GM21737 (cell line): ENCODE measurements around the gene ARHGAP4.

ENCODE experiments used
- ATAC-seq: cut with Tn5 transposase; IDR thresholded peaks from one replicate; pipeline ENCODE4 v1.9.1; 2021; ENCODE audit warnings: mild to moderate bottlenecking, moderate library complexity; ENCODE audit not compliant: unreplicated experiment

The ARHGAP4 gene

DNA sequence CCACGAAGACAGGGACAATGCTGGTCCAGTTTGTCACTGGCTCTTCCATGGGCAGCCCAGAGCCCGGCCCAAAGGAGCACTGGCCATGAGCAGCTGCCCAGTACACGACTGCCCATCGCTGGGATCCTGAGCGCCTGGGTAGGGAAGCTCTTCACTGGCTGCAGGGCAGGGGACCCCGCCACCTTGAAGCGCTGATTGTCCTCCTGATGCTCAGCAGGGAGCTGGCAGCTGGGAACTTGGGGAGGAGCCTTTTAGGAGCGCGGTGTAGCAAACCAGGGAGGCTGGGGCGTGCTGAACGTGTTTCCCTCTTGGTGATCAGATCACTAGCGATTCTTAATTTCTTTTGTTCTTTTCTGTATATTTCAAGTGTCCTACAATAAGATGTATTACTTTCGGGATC lies 41.9 kb downstream of the ARHGAP4 start:
- ATAC-seq = no peak

GRCh38 chrX:153883163-153883843 lies 42.8 kb downstream of the ARHGAP4 start:
- ATAC-seq = no peak

- no peak for ATAC-seq
Measured at GRCh38 chrX:153882557-153882956, 43.5 kb downstream of the ARHGAP4 start.

DNA sequence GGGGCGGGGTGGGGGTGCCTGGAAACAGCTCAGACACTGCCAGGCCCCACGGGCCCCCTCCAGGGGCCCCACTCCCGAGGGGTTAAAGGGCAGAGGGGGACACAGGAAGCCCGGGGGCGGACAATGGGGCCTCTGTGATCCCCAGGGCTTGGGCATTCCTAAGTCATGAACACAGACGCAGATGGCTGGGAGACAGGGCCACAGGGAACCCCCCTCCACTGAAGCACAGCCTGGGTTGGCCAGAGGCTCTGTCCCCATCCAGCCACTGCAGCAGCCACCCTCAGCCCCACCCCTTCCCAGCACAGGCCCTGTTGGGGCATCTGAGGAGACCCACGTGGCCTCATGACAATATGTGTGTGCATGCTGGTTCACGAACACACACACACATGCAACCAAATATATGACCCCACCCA lies 44.0 kb downstream of the ARHGAP4 start:
- no peak for ATAC-seq

- ATAC-seq = no peak
Measured at GRCh38 chrX:153881281-153881680, 44.8 kb downstream of the ARHGAP4 start.

- no peak for ATAC-seq
Measured at GRCh38 chrX:153880440-153880815, 45.6 kb downstream of the ARHGAP4 start.

DNA sequence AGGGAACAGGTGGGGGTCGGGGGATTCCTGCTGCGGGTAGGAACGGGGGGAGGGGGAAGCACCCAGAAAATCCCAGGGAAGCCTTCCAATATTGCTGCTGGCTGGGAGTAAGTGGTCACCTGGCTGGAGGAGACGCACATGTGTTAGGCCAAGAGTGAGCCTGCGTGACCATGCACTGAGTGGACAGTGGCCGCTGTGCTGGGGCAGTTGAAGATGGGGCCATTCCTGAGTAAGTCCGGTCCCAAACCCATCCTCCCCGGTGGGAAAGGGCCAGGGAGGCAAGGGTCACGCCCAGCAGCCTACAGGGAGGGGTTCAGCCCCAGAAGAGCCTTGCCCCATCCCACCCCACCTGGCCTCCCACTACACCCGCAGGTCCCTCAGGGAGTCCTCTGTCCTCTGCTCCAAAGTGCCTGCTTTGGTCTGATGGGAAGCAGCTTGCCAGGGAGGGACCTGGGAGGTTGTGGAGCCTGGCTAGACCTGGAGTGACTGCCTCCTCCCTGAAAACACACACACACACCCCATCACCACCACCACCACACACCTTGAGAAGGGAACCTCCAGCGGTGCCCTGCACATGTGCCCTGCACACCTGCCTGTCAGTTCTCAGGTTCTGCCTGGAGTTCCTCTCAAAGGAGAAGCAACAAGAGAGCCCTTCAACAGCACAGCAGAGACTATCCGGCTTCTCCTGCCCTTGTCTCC lies 46.2 kb downstream of the ARHGAP4 start:
- no peak for ATAC-seq

DNA sequence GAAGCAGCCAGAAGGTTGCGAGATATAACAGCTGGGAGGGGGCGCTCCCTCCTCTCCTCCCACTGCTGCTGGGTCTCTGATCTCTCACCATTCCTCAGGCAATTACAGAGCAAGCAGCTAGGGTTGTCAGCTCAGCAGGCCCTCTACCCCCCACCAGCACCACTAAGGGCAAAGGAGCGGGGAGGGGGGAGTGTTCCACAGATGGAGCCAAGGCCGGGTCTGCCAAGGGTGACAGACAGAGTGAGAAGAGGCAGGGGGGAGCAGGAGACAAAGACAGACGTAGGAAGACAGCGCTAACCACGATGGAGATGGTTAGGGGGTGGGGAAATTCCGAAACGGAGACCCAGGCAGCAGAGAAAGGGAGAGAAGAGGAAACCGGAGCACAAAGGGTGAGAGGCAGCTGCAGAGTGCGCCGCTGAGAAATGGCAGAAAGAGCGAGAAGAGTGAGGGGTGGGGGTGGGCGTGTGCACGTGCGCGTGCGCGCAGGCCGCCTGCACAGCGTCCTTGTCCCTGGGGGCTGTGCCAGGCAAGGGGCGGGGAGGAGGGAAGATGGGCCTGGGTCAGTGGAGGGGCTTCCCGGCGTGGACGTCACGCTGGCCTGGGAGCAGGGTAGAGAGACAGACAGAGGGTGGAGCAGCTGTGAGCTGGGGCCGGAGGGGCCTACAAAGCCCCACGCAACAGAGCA lies 47.0 kb downstream of the ARHGAP4 start:
- ATAC-seq = no peak

DNA sequence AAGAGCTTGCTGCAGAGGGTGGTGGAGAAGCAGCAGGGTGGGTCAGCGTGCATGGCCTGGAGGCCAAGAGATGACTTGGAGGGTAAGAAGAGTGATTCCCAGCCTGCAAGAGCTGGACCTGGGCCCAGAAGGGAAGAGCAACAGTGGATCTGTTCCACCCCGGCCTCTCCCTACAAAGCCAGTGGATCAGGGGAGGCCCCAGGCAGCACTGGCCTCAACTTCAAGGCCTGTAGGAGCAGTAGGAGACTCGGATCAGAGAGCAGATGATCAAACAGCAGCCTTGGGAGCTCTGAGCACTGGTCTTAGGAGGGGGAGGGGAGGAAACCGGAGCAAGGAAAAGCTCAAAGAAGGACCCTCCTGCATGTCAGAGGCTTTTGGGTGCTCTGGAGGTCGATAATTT lies 47.7 kb downstream of the ARHGAP4 start:
- ATAC-seq = no peak

- ATAC-seq = no peak
Measured at GRCh38 chrX:153877571-153878261, 48.3 kb downstream of the ARHGAP4 start.

DNA sequence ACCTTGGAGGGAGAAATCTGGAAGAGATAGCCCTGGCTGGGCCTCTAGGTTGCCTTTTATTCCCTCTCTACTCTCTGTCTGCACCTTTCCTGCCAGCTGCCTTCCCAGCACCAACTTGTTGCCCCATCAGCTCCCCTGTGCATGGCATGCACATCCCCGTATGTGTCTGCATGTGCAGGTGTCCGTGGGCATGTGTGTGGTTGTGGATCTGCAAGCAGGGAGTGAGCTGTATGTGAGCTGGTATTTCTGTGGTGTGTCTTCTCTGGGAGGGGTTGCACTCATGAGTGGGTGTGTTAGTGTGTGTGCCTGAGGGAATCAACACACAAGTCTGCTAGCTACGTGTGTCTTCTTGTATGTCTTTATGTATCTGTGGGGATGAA lies 50.0 kb downstream of the ARHGAP4 start:
- ATAC-seq = no peak

- no peak for ATAC-seq
Measured at GRCh38 chrX:153875391-153876111, 50.5 kb downstream of the ARHGAP4 start.

- no peak for ATAC-seq
Measured at GRCh38 chrX:153874366-153875125, 51.5 kb downstream of the ARHGAP4 start.

DNA sequence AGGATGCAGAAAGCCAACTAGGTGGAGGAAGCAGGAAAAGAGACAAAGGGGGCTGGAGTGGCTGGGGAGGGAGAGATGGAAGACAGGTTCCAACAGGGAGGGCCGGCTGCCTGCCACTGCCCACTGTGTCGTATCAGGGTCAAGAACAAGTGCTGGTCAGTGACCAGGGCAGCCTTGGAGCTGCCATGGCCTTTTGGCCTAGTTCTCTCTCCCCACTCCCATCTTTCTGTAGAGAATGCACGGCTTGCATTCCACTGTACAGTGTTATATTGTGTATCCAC lies 52.0 kb downstream of the ARHGAP4 start:
- no peak for ATAC-seq

DNA sequence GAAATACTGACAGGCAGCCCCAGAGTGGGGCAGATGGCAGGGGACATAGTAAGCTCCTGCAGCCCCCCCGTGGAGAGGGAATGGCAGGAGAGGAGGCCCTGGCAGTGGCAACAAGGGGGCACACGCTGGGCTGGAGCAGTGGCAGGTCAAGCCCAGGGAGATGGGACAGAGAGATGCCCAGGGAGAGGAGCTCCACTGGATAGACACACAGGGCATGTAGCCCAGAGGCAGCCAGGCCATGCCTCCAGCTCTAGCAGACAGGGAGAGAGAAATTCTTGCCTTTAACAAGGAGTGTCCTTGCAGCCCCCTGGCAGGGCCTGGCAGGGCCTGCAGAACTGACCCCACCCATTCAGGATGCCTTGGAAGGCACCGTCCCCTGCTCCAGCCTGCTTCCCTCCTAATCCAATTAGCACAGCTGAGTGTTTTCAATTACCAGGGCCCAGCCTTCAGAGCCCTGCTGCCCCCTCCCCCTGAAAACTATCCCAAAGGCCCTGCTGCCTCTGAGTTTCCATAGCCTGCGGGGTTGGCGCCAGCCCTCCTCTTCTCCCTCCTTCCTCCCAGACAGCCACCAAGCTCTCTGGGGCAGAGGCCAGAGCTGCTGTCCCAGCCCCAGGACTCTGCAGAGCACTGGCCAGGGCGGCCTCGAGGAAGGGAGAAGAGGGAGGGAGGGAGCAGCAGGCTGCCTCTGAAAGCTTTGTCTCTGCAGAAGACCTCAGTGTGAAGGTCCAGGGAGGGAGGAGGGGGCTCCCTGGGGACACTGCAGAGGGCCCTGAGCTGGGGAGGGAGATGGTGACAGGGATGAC lies 52.6 kb downstream of the ARHGAP4 start:
- ATAC-seq = no peak

GRCh38 chrX:153871946-153872878 lies 53.9 kb downstream of the ARHGAP4 start:
- no peak for ATAC-seq

DNA sequence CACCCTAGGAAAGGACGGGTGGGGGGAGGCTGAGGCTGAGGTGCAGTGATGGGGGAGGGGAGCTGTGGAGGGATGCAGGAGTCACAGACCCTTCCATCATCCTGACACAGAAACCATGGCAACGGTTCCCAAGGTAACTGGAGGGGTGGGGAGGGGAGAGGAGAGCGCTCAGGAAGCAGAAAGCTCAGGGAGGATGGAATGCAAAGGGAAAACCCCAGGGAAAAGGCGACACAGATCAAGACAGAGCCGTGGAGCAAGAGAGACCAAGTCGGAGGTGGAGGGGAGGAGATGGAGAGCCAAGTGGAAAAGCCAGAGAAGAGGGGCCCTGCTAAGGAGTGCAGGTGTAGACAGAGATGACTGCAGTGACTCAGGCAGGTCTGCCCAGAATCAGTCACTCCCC lies 54.6 kb downstream of the ARHGAP4 start:
- ATAC-seq = no peak

GRCh38 chrX:153870791-153871360 lies 55.2 kb downstream of the ARHGAP4 start:
- ATAC-seq = no peak
